H1 (cell line): Measurements from ENCODE around the gene CYGB. TPM values are rescaled to one million over a fixed set of nuclear protein-coding genes. Genes with fewer than 3 reads are reported as not detected.

Experiments used
- CTCF ChIP-seq, 3 experiments: IDR thresholded peaks; 1 replicate in 2 of 3; 2 replicates in 1 of 3; pipeline versions ENCODE4 v1.5.1 to v1.6.1; 2011; ENCODE audit warnings: low read length in 3 of 3, mild to moderate bottlenecking in 3 of 3, inconsistent platforms in 2 of 3, low read depth in 1 of 3, moderate library complexity in 1 of 3; ENCODE audit not compliant: insufficient read depth in 1 of 3; ENCODE audit errors: control extremely low read depth in 1 of 3
- E2F6 ChIP-seq: IDR thresholded peaks from 2 replicates; pipeline ENCODE4 v1.6.1; 2012; ENCODE audit warnings: inconsistent platforms
- FOSL1 ChIP-seq: IDR thresholded peaks from 2 replicates; pipeline ENCODE4 v1.6.1; 2011; ENCODE audit warnings: mild to moderate bottlenecking, low read depth, low read length, moderate library complexity; ENCODE audit not compliant: insufficient read depth
- GTF2F1 ChIP-seq: IDR thresholded peaks from 2 replicates; pipeline ENCODE4 v1.6.1; 2012; ENCODE audit warnings: low read depth, low read length, improper control_type of control experiment, borderline replicate concordance
- HDAC2 ChIP-seq, 2 experiments: fragments of 300-600 bp in 1 of 2; sonication (generic) in 1 of 2; IDR thresholded peaks; 2 replicates each; pipeline ENCODE4 v1.6.1; 2011 to 2012; ENCODE audit warnings: low read depth in 2 of 2, low read length in 2 of 2, mild to moderate bottlenecking in 2 of 2, moderate library complexity in 2 of 2, borderline replicate concordance in 1 of 2, inconsistent platforms in 1 of 2
- KDM1A ChIP-seq: fragments of 200-600, 300-600 bp; sonication (generic); IDR thresholded peaks from 2 replicates; pipeline ENCODE4 v1.7.1; 2016; ENCODE audit warnings: mild to moderate bottlenecking, low read length, borderline replicate concordance
- MAFK ChIP-seq: IDR thresholded peaks from 2 replicates; pipeline ENCODE4 v1.6.1; 2012; ENCODE audit warnings: low read depth, mild to moderate bottlenecking, improper control_type of control experiment, low read length
- NANOG ChIP-seq: IDR thresholded peaks from 2 replicates; pipeline ENCODE4 v1.6.1; 2011; ENCODE audit warnings: low read length, low read depth, mild to moderate bottlenecking, inconsistent platforms; ENCODE audit not compliant: insufficient read depth, poor library complexity, severe bottlenecking
- RBBP5 ChIP-seq: IDR thresholded peaks from 2 replicates; pipeline ENCODE4 v1.7.1; 2012; ENCODE audit warnings: low read depth, mild to moderate bottlenecking, inconsistent platforms, low read length, moderate library complexity, borderline replicate concordance
- SIN3A ChIP-seq, 2 experiments: IDR thresholded peaks in 1 of 2; conservative IDR thresholded peaks in 1 of 2; 2 replicates each; pipeline ENCODE4 v1.6.1; 2011 to 2012; ENCODE audit warnings: low read length in 2 of 2, improper control_type of control experiment in 1 of 2, low read depth in 1 of 2, mild to moderate bottlenecking in 1 of 2
- SP1 ChIP-seq: IDR thresholded peaks from 2 replicates; pipeline ENCODE4 v1.6.1; 2011; ENCODE audit warnings: low read depth, low read length
- SUZ12 ChIP-seq: fragments of 200-600 bp; sonication (generic); IDR thresholded peaks from 2 replicates; pipeline ENCODE4 v1.6.1; 2012; ENCODE audit warnings: mild to moderate bottlenecking, inconsistent platforms, low read length, moderate library complexity, mixed read lengths
- TAF1 ChIP-seq: IDR thresholded peaks from 2 replicates; pipeline ENCODE4 v1.6.1; 2011; ENCODE audit warnings: mild to moderate bottlenecking, low read depth, low read length
- polyA plus RNA-seq, 7 experiments: library from polyadenylated mRNA; depleted of rRNA in 3 of 7; stranded (reverse) in 5 of 7; unstranded in 2 of 7; fragments of >200 nt in 5 of 7; fragments of 200-250 nt in 2 of 7; gene quantifications; 1 replicate in 5 of 7; 2 replicates in 1 of 7; 4 replicates in 1 of 7; pipeline versions ENCODE4 v1.2.1 to v1.2.3, GENCODE V29; 2011 to 2013; ENCODE audit warnings: missing spikeins in 2 of 7, mixed read lengths in 2 of 7
- total RNA-seq: library from RNA; stranded (reverse); fragmentation: NEBNext Ultra II Directional; extraction: Animal tissue kit (Norgen Biotek cat#: 25700); gene quantifications from 2 replicates; pipeline ENCODE4 v1.2.1, GENCODE V29; 2021

Gene CYGB
- total and polyA plus RNA-seq, 2 of the 8 experiments (the other 6 are each of a cell fraction or from before 2014, with no cell fraction given): 2.7 to 3.7 TPM

- no peak for TF ChIP-seq CTCF (IDR thresholded peaks at IDR 0.05; ENCODE audit: control extremely low read depth in 1 of 3, insufficient read depth in 1 of 3, low read depth in 1 of 3, low read length in 3 of 3)
- no peak for TF ChIP-seq HDAC2 (IDR thresholded peaks at IDR 0.05; ENCODE audit: borderline replicate concordance in 1 of 2, low read depth in 2 of 2, low read length in 2 of 2)
- TF ChIP-seq SUZ12: no peak
- no peak for TF ChIP-seq FOSL1
- TF ChIP-seq NANOG: no peak
- no peak for TF ChIP-seq GTF2F1
- TF ChIP-seq RBBP5: no peak
- no peak for TF ChIP-seq SIN3A (conservative IDR thresholded peaks at IDR 0.05 in 1 of 2, IDR thresholded peaks at IDR 0.05 in 1 of 2; ENCODE audit: low read depth in 1 of 2, low read length in 2 of 2)
- no peak for TF ChIP-seq SP1
- no peak for TF ChIP-seq E2F6
- TF ChIP-seq TAF1: no peak
- TF ChIP-seq MAFK: no peak
- no peak for TF ChIP-seq KDM1A
Measured at GRCh38 chr17:76524598-76525512, 12.7 kb downstream of the CYGB start (continued).
